ENCODE results near the gene FBXO40.

DNA sequence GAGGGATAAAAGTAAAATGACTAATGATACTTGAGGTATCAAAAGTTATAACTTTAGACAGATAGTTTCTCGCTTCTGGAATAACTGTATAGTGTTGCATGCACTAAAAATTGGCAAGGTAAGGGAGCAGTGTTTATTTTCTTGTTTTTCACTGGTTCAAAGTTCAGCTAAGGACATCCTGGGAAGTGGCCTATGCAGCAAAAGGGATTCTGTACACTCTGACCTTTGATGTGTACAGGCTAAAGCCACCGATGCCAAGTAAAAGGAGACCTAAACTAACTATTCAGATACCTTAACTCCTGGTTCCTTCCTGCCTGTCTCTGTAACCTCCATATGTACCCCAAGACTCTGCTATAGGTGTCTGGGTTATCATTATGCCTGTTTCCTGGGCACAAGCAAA is 1.7 kb downstream of the FBXO40 start:
- TF ChIP-seq, protein P1, sequence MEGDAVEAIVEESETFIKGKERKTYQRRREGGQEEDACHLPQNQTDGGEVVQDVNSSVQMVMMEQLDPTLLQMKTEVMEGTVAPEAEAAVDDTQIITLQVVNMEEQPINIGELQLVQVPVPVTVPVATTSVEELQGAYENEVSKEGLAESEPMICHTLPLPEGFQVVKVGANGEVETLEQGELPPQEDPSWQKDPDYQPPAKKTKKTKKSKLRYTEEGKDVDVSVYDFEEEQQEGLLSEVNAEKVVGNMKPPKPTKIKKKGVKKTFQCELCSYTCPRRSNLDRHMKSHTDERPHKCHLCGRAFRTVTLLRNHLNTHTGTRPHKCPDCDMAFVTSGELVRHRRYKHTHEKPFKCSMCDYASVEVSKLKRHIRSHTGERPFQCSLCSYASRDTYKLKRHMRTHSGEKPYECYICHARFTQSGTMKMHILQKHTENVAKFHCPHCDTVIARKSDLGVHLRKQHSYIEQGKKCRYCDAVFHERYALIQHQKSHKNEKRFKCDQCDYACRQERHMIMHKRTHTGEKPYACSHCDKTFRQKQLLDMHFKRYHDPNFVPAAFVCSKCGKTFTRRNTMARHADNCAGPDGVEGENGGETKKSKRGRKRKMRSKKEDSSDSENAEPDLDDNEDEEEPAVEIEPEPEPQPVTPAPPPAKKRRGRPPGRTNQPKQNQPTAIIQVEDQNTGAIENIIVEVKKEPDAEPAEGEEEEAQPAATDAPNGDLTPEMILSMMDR (IDR thresholded peaks at IDR 0.05), result no peak
- TF ChIP-seq EP300 (IDR thresholded peaks at IDR 0.05) (no peak), POLR2A (IDR thresholded peaks at IDR 0.05; ENCODE audit: low read depth) (no peak), POLR2AphosphoS5 (IDR thresholded peaks at IDR 0.05) (no peak)
